DMS114 treated with DMSO at 0.1 percent for 48 hours (cell line): Measurements from ENCODE around the gene SLC38A10.

Experiments
- DNase-seq: peaks from one replicate; lab custom pipeline; 2025; ENCODE audit not compliant: unreplicated experiment; lab: John Stamatoyannopoulos, UW

The SLC38A10 gene

GRCh38 chr17:81295031-81295675, at the start of gene SLC38A10:
Gene SLC38A10, minus strand, starts transcription at chr17:81295307. Its CDS starts 386 bp downstream, at chr17:81294921.
- peak; percentile 71 for DNase-seq

- no peak for DNase-seq
Measured at GRCh38 chr17:81342269-81343070, 47.4 kb upstream of the SLC38A10 start.

- no peak for DNase-seq
Measured at GRCh38 chr17:81341516-81342268, 46.6 kb upstream of the SLC38A10 start.

GRCh38 chr17:81340607-81341515, 45.8 kb upstream of the SLC38A10 start:
- DNase-seq, result no peak

GRCh38 chr17:81339534-81340296, 44.6 kb upstream of the SLC38A10 start:
- DNase-seq, result no peak

- no peak for DNase-seq
Measured at GRCh38 chr17:81339191-81339533, 44.1 kb upstream of the SLC38A10 start.

- no peak for DNase-seq
Measured at GRCh38 chr17:81338274-81339190, 43.4 kb upstream of the SLC38A10 start.

GRCh38 chr17:81337476-81337879, 42.4 kb upstream of the SLC38A10 start:
- no peak for DNase-seq

- DNase-seq, result no peak
Measured at GRCh38 chr17:81336930-81337325, 41.8 kb upstream of the SLC38A10 start.

GRCh38 chr17:81336296-81336929, 41.3 kb upstream of the SLC38A10 start:
- DNase-seq, result no peak

- DNase-seq, result no peak
Measured at GRCh38 chr17:81335773-81336157, 40.7 kb upstream of the SLC38A10 start.

GRCh38 chr17:81334987-81335772, 40.1 kb upstream of the SLC38A10 start:
- DNase-seq, result no peak

- no peak for DNase-seq
Measured at GRCh38 chr17:81334391-81334901, 39.3 kb upstream of the SLC38A10 start.

- DNase-seq, result no peak
Measured at GRCh38 chr17:81333616-81334368, 38.7 kb upstream of the SLC38A10 start.

GRCh38 chr17:81332914-81333528, 37.9 kb upstream of the SLC38A10 start:
- no peak for DNase-seq

- no peak for DNase-seq
Measured at GRCh38 chr17:81332118-81332834, 37.2 kb upstream of the SLC38A10 start.
